ENCODE results near the gene NDUFS7. TPM values are rescaled to one million over a fixed set of nuclear protein-coding genes. Genes with fewer than 3 reads are reported as not detected.

Gene NDUFS7
- total RNA-seq (2022), result 135 and 137 TPM in 2 replicates
- Bru-seq, nascent RNA, result percentile 56 among the genes with signal in this experiment
- BruChase-seq, experiment 1, labeled RNA remaining after a 6-hour chase, result percentile 63 among the genes with signal in this experiment
- percentile 60 among the genes with signal in this experiment for BruChase-seq, experiment 2, labeled RNA remaining after a 2-hour chase
- long read RNA-seq, transcript NDUFS7-202 (7 exons, 2,818 nt), result minor isoform, 8 of 363 reads
- long read RNA-seq, transcript NDUFS7-210 (8 exons, 1,743 nt), result minor isoform, 7 of 363 reads
- long read RNA-seq, transcript NDUFS7-215 (9 exons, 869 nt), result minor isoform, 6 of 363 reads
- long read RNA-seq, transcript NDUFS7-201 (8 exons, 1,039 nt), result major isoform, 273 of 363 reads
- long read RNA-seq, partial matches to known transcripts, result 57 of 363 reads
- long read RNA-seq, other reads (novel, unspliced or antisense), result 7 of 363 reads

DNA sequence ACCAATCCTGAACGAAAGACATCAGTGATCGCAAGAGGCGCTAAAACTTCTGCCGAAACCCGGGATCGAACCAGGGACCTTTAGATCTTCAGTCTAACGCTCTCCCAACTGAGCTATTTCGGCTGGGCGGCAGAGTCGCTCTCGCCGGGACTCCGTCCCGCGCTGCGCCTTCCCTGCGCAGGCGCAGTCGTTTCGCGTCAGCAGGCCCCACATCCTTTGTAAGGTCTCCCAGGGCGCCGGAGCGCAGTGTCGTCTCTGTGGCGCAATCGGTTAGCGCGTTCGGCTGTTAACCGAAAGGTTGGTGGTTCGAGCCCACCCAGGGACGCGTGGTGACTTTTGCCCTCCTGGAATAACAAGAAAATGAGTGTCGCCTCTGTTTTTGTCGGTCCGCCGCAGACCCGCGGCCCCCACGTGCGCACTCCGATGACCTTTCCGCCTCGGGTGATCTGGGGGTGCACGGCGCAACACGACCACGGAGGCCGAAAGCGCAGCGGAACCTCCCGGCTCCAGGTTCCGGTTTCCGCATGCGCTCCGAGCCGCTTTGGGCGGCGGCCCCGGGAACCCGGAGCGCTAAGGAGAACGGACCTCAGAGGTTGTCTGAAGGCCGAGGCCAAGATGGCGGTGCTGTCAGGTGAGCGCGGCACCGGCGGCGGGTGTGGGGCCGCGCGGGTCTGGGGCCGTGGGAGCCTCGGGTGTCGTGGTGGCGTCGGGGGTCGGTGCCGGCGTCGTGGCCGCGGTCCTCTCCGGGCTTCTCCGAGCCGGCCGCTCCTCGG, at the start of gene NDUFS7:
NDUFS7 (plus strand) TSS at position 596 of the 773 bp plus-strand sequence; CDS start at position 616, 20 bp downstream.
- TF ChIP-seq, protein P1, sequence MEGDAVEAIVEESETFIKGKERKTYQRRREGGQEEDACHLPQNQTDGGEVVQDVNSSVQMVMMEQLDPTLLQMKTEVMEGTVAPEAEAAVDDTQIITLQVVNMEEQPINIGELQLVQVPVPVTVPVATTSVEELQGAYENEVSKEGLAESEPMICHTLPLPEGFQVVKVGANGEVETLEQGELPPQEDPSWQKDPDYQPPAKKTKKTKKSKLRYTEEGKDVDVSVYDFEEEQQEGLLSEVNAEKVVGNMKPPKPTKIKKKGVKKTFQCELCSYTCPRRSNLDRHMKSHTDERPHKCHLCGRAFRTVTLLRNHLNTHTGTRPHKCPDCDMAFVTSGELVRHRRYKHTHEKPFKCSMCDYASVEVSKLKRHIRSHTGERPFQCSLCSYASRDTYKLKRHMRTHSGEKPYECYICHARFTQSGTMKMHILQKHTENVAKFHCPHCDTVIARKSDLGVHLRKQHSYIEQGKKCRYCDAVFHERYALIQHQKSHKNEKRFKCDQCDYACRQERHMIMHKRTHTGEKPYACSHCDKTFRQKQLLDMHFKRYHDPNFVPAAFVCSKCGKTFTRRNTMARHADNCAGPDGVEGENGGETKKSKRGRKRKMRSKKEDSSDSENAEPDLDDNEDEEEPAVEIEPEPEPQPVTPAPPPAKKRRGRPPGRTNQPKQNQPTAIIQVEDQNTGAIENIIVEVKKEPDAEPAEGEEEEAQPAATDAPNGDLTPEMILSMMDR (IDR thresholded peaks at IDR 0.05; ENCODE audit: unreplicated experiment), result no peak
- ChIA-PET POLR2A (interaction anchor here (0.6 to 1.9 kb wide), 18 partner anchors 11 to 1195 kb away, joined by 3 to 11 read pairs (median 4); partner anchors contain the start of genes ATP5F1D and FAM174C), CTCF (interaction anchor here (0.6 to 0.9 kb wide), 3 partner anchors 9 to 38 kb away, joined by 3 to 4 read pairs (median 4); no protein-coding TSS in a partner anchor)
- intact Hi-C loops (cut with micrococcal nuclease), result loop anchor here (10.0 kb wide), 2 partner anchors 69 to 109 kb away; partner anchors contain the start of gene FAM174C
- peak within 1 kb of the TSS; percentile 93 for H3K27ac Mint-ChIP-seq (ENCODE audit: low read depth, unreplicated experiment)
- peaks cover 6% of the 10 kb centered on the region for H3K4me1 Mint-ChIP-seq (ENCODE audit: insufficient read depth, unreplicated experiment)
- peaks cover 33% of the 10 kb centered on the region for H3K36me3 Mint-ChIP-seq (ENCODE audit: insufficient read depth, unreplicated experiment)
- H3K9me3 Mint-ChIP-seq (ENCODE audit: unreplicated experiment), result no peaks in the 10 kb centered on the region
- DNase-seq (ENCODE audit: unreplicated experiment), result peak; percentile 85
- H3K4me3 Mint-ChIP-seq (ENCODE audit: unreplicated experiment), result peak within 1 kb of the TSS; percentile 82
- BruUV-seq (replicated peaks), result no TSS peak
- H3K27me3 Mint-ChIP-seq (ENCODE audit: insufficient read depth, unreplicated experiment), result no peaks in the 10 kb centered on the region

DNA sequence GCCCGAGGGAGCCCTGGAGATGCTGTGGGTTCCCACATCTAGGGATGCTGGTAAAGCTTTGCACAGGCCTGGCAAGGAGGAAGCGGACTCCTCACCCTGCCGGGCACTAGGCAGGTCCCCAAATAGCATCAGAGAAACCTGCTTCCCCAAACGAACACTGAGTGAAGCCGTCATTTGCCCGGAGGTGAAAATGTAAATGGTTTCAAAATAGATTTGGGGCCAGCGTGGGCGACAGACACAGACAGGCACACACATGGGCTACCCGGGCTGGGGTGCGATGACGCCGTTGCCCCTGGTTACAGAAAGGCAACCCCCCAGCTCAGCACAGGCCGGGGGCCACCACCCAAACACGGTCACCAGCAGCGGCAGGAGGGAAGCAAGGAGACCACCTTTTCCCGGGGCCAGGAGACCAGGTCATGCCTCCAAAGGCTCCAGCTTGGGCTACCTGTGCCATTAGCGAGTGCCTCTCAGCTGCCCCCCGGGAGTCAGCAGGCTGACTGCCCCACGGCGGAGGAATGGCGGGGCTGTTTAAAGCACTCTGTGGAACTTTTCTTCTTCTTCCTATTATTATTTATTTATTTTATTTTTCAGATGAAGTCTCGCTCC, 47.5 kb upstream of the NDUFS7 start:
- no peak for DNase-seq (ENCODE audit: unreplicated experiment)
- POLR2A ChIA-PET, result interaction anchor here (0.5 kb wide), 1 partner anchor 11 kb away, joined by 3 read pairs; no protein-coding TSS in a partner anchor
- H3K27ac Mint-ChIP-seq (ENCODE audit: low read depth, unreplicated experiment), result no peak overlapping the region
- intact Hi-C loops (cut with micrococcal nuclease), result no loop called here
- no TSS peak for BruUV-seq (replicated peaks)
- no peaks in the 10 kb centered on the region for H3K27me3 Mint-ChIP-seq (ENCODE audit: insufficient read depth, unreplicated experiment)
- TF ChIP-seq, protein P1 (IDR thresholded peaks at IDR 0.05; ENCODE audit: unreplicated experiment), result no peak
- H3K4me3 Mint-ChIP-seq (ENCODE audit: unreplicated experiment), result no peak overlapping the region
- H3K9me3 Mint-ChIP-seq (ENCODE audit: unreplicated experiment), result no peaks in the 10 kb centered on the region
- CTCF ChIA-PET, result no interaction called here
- H3K4me1 Mint-ChIP-seq (ENCODE audit: insufficient read depth, unreplicated experiment), result no peaks in the 10 kb centered on the region
- no peaks in the 10 kb centered on the region for H3K36me3 Mint-ChIP-seq (ENCODE audit: insufficient read depth, unreplicated experiment)

DNA sequence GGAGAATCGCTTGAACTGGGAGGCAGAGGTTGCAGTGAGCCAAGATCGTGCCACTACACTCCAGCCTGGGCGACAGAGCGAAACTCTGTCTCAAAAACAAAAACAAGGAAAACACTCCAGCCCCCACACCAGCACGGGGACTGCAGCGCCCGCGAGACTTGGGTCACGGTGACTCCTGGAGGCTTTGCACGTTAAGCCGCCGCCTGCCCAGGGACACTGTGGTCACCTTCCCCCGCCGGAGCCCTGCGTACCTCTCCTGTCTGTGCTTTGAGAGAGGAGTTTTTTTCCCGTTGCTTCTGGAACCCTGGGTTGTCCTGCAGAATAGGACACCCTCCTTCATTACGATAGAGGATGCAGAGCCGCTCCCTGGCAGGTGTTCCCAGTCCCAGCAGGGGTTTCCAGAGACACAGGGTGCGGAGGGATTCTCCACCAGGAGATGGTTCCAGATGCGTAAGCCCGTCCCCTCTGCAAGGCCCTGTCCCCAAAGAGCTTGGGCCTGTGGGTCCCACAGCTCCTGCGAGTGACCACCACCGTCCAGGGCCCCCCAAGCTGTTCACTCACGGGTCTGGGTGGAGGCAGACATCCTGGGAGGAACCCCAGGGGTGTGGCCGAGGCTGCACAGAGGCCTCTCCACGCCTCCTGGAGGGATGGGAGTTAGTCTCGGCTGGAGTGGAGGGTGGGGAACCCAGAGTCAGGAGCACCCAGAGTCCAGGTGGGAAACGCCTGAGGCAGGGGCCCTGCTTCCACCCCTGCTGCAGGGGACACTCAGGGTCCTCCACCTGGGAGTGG, 42.8 kb upstream of the NDUFS7 start:
- CTCF ChIA-PET, result interaction anchor here (0.7 to 1.3 kb wide), 2 partner anchors 24 to 61 kb away, joined by 3 to 5 read pairs; no protein-coding TSS in a partner anchor
- peaks cover 9% of the 10 kb centered on the region for H3K27me3 Mint-ChIP-seq (ENCODE audit: insufficient read depth, unreplicated experiment)
- no TSS peak for BruUV-seq (replicated peaks)
- no peaks in the 10 kb centered on the region for H3K9me3 Mint-ChIP-seq (ENCODE audit: unreplicated experiment)
- H3K4me3 Mint-ChIP-seq (ENCODE audit: unreplicated experiment), result no peak overlapping the region
- no peaks in the 10 kb centered on the region for H3K36me3 Mint-ChIP-seq (ENCODE audit: insufficient read depth, unreplicated experiment)
- POLR2A ChIA-PET, result no interaction called here
- H3K4me1 Mint-ChIP-seq (ENCODE audit: insufficient read depth, unreplicated experiment), result no peaks in the 10 kb centered on the region
- H3K27ac Mint-ChIP-seq (ENCODE audit: low read depth, unreplicated experiment), result no peak overlapping the region
- TF ChIP-seq, protein P1 (IDR thresholded peaks at IDR 0.05; ENCODE audit: unreplicated experiment), result no peak
- no peak for DNase-seq (ENCODE audit: unreplicated experiment)
- intact Hi-C loops (cut with micrococcal nuclease), result no loop called here
